ENCODE data around the gene GMPS.
A peak's percentile ranks its signal among the peaks of the same experiment; 100 is the strongest.

The GMPS gene

GRCh38 chr3:155863072-155863784, 7.2 kb upstream of the GMPS start:
- no peak overlapping the region for H3K4me3 ChIP-seq (ENCODE audit: control insufficient read depth, low read depth, low read length)
- DNase-seq (ENCODE audit: low read depth) = no peak
- TF ChIP-seq, protein P1, sequence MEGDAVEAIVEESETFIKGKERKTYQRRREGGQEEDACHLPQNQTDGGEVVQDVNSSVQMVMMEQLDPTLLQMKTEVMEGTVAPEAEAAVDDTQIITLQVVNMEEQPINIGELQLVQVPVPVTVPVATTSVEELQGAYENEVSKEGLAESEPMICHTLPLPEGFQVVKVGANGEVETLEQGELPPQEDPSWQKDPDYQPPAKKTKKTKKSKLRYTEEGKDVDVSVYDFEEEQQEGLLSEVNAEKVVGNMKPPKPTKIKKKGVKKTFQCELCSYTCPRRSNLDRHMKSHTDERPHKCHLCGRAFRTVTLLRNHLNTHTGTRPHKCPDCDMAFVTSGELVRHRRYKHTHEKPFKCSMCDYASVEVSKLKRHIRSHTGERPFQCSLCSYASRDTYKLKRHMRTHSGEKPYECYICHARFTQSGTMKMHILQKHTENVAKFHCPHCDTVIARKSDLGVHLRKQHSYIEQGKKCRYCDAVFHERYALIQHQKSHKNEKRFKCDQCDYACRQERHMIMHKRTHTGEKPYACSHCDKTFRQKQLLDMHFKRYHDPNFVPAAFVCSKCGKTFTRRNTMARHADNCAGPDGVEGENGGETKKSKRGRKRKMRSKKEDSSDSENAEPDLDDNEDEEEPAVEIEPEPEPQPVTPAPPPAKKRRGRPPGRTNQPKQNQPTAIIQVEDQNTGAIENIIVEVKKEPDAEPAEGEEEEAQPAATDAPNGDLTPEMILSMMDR (IDR thresholded peaks at IDR 0.05; ENCODE audit: control insufficient read depth, insufficient read depth, low read depth, low read length, missing control alignments) = no peak

GRCh38 chr3:155869691-155870090, 759 bp upstream of the GMPS start:
- TF ChIP-seq, protein P1 (IDR thresholded peaks at IDR 0.05; ENCODE audit: control insufficient read depth, insufficient read depth, low read depth, low read length, missing control alignments) = no peak
- peak overlapping the region; percentile 50 for H3K4me3 ChIP-seq (ENCODE audit: control insufficient read depth, low read depth, low read length)
- no peak for DNase-seq (ENCODE audit: low read depth)

DNA sequence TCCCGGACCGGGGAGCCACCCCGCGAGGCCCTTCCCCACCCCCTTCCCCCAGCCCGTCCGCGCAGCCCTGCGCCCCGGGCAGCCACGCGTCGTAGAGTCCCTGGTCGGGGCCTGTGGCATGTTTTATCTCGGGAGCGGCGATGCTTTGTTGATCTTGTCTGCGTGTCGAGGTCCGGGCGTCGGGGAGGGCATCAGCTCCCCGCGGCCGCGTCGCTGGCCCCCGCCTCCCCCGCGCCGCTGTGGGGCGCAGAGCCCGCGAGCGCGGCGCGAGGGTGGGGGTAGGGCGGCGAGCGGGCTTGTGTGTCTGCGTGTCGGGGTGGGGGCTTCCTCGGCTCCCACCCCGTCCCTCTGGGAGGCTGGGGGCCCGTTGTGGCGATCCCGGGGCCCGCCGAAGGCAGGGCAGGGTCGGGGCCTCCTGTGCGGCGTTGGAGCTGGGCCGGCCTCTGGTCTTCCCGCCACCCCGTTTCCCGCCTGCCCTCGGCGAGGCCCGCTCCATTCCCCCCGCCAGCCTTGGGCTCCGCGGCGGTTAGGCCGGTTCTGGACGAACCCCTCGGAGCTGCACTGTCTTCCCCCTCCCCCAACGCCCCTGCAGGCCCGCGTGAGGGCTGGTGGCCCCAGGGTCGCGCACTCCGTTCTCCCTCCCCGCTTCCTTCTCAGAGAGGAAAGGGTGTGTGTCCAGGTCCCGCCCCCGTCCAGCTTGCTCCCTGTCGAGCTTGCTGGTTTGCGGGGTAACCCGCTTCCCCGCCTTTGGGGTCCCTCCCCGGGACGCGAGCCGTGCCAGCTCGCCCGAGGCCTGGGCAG, 695 bp downstream of the GMPS start:
- H3K4me3 ChIP-seq (ENCODE audit: control insufficient read depth, low read depth, low read length) = peak overlapping the region; percentile 96
- TF ChIP-seq, protein P1 (IDR thresholded peaks at IDR 0.05; ENCODE audit: control insufficient read depth, insufficient read depth, low read depth, low read length, missing control alignments) = no peak
- no peak for DNase-seq (ENCODE audit: low read depth)

DNA sequence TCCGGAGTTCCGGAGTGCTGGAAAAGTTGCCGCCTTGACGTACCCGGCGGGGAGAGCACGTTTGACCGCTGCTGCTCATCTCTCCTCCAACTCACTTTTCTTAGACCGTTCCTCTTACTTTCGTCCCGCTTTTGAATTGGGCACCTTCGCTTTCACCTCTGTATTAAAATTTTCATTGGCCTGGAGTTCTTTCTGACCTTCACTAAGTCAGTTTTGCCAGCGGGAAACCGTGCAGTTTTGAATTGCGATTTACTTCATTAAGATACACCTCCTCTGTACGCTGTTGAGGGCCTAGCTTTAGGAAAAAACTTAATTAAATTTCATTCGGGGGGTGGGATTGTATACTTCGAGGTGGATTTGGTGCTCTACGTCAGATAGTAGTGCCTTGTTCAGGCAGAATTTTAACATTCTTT, 1.3 kb downstream of the GMPS start:
- DNase-seq (ENCODE audit: low read depth) = no peak
- TF ChIP-seq, protein P1 (IDR thresholded peaks at IDR 0.05; ENCODE audit: control insufficient read depth, insufficient read depth, low read depth, low read length, missing control alignments) = no peak

DNA sequence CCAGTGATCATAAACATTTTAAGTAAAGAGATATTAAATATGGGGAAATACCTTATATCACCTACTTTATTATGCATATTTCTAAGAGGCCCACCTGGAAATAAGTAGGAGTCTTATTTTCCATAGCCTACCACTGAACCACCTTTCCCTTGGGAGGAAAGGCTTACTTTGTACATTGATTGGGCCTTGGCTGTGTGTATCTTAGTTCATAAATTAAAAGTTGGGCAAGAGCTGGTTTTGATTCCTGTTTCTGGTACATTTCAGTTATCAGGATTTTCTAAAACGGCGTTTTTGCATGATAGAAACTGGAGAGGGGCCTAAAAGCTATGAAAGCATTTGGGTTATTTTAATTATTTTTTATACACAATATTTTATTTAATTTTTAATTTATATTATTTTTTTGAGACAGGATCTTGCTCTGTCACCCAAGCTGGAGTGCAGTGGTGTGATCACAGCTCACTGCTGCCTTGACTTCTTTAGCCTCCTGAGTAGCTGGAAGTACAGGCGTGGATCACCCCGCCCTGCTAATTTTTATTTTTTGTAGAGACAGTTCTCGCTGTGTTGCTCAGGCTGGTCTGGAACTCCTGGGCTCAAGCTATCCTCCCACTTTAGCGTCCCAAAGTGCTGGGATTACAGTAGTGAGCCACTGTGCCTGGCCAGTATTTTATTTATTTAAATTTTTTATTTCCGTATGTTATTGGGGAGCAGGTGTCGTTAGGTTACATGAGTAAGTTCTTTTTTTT, 2.6 kb downstream of the GMPS start:
- no peak overlapping the region for H3K4me3 ChIP-seq (ENCODE audit: control insufficient read depth, low read depth, low read length)
- TF ChIP-seq, protein P1 (IDR thresholded peaks at IDR 0.05; ENCODE audit: control insufficient read depth, insufficient read depth, low read depth, low read length, missing control alignments) = no peak
- no peak for DNase-seq (ENCODE audit: low read depth)

More for the DNA sequence above, 1.3 kb downstream of the GMPS start:
- peak overlapping the region; percentile 96 for H3K4me3 ChIP-seq (ENCODE audit: control insufficient read depth, low read depth, low read length)

- DNase-seq (ENCODE audit: low read depth) = no peak
- TF ChIP-seq, protein P1 (IDR thresholded peaks at IDR 0.05; ENCODE audit: control insufficient read depth, insufficient read depth, low read depth, low read length, missing control alignments) = no peak
- no peak overlapping the region for H3K4me3 ChIP-seq (ENCODE audit: control insufficient read depth, low read depth, low read length)
These were observed 5.6 kb downstream of the GMPS start for GRCh38 chr3:155876037-155876436.

Data from AG09309 (cell line).